HEK293 (cell line): Measurements from ENCODE around the gene PPM1F.

Experiments used
- CTCF ChIA-PET: fragments of 350-600 bp; formaldehyde crosslinking; extraction: SDS; loops from one replicate; lab custom pipeline; 2021; ENCODE audit warnings: antibody characterized with exemption; lab: Yijun Ruan, JAX
- POLR2A ChIA-PET: fragments of 300-600 bp; formaldehyde crosslinking; extraction: SDS; loops from one replicate; lab custom pipeline; 2020; ENCODE audit warnings: antibody characterized with exemption, inconsistent platforms; lab: Yijun Ruan, JAX
- H3K27ac ChIP-seq: fragments of 200-500 bp; sonication (Bioruptor generic); 2 replicates; pipeline ENCODE4 v1.5.1; 2014; ENCODE audit warnings: low read depth, low read length, control low read depth, inconsistent platforms; ENCODE audit errors: extremely low read depth
- H3K36me3 ChIP-seq, 2 experiments: fragments of 200-500 bp in 1 of 2; sonication (Bioruptor generic) in 1 of 2; 1 replicate in 1 of 2; 2 replicates in 1 of 2; pipeline ENCODE4 v1.5.1; 2014 to 2017; ENCODE audit warnings: inconsistent platforms in 2 of 2, low read length in 2 of 2; ENCODE audit not compliant: control insufficient read depth in 2 of 2, insufficient read depth in 1 of 2
- H3K4me1 ChIP-seq: fragments of 200-500 bp; sonication (Bioruptor generic); 2 replicates; pipeline ENCODE4 v1.5.1; 2014; ENCODE audit warnings: mild to moderate bottlenecking, low read length, inconsistent platforms; ENCODE audit not compliant: control insufficient read depth, insufficient read depth
- H3K4me3 ChIP-seq: 2 replicates; pipeline ENCODE4 v1.5.1; 2011; ENCODE audit warnings: low read depth, mild to moderate bottlenecking, control low read depth, low read length, moderate library complexity
- H3K9me3 ChIP-seq: fragments of 200-500 bp; sonication (Bioruptor generic); 2 replicates; pipeline ENCODE4 v1.5.1; 2014; ENCODE audit warnings: low read depth, low read length, inconsistent platforms; ENCODE audit not compliant: control insufficient read depth, insufficient read depth
- BCL11A ChIP-seq: fragments of 450-650 bp; formaldehyde crosslinking; IDR thresholded peaks from 2 replicates; pipeline ENCODE4 v1.5.1; 2016; ENCODE audit warnings: low read depth, missing biosample characterization, missing genetic modification characterization
- EGR2 ChIP-seq: fragments of 450-650 bp; formaldehyde crosslinking; IDR thresholded peaks from 2 replicates; pipeline ENCODE4 v1.5.1; 2016; ENCODE audit warnings: low read depth, missing biosample characterization, missing genetic modification characterization
- FEZF1 ChIP-seq: fragments of 450-650 bp; formaldehyde crosslinking; IDR thresholded peaks from 2 replicates; pipeline ENCODE4 v1.5.1; 2016; ENCODE audit warnings: missing biosample characterization, missing genetic modification characterization
- GLI2 ChIP-seq: fragments of 450-650 bp; formaldehyde crosslinking; IDR thresholded peaks from 2 replicates; pipeline ENCODE4; 2017; ENCODE audit warnings: missing biosample characterization, missing genetic modification characterization, low read depth, borderline replicate concordance
- SCRT2 ChIP-seq: fragments of 450-650 bp; formaldehyde crosslinking; IDR thresholded peaks from 2 replicates; pipeline ENCODE4 v1.5.1; 2016; ENCODE audit warnings: missing biosample characterization, missing genetic modification characterization
- ZFHX2 ChIP-seq: fragments of 450-650 bp; formaldehyde crosslinking; conservative IDR thresholded peaks from 2 replicates; pipeline ENCODE4 v1.5.1; 2016; ENCODE audit warnings: missing biosample characterization, missing genetic modification characterization
- ZIC2 ChIP-seq: fragments of 450-650 bp; formaldehyde crosslinking; IDR thresholded peaks from 2 replicates; pipeline ENCODE4 v1.5.1; 2016; ENCODE audit warnings: missing biosample characterization, missing genetic modification characterization
- ZNF140 ChIP-seq: fragments of 450-650 bp; formaldehyde crosslinking; IDR thresholded peaks from 2 replicates; pipeline ENCODE4 v1.5.1; 2016; ENCODE audit warnings: missing biosample characterization, missing genetic modification characterization
- ZNF223 ChIP-seq: fragments of 450-650 bp; formaldehyde crosslinking; IDR thresholded peaks from 2 replicates; pipeline ENCODE4 v1.5.1; 2016; ENCODE audit warnings: missing biosample characterization, missing genetic modification characterization
- ZNF280C ChIP-seq: fragments of 450-650 bp; formaldehyde crosslinking; IDR thresholded peaks from 2 replicates; pipeline ENCODE4 v1.5.1; 2016; ENCODE audit warnings: missing biosample characterization, missing genetic modification characterization
- ZNF280D ChIP-seq: fragments of 450-650 bp; formaldehyde crosslinking; IDR thresholded peaks from 2 replicates; pipeline ENCODE4 v1.5.1; 2016; ENCODE audit warnings: missing biosample characterization, missing genetic modification characterization
- ZNF354C ChIP-seq: fragments of 450-650 bp; formaldehyde crosslinking; IDR thresholded peaks from 2 replicates; pipeline ENCODE4 v1.5.1; 2016; ENCODE audit warnings: missing biosample characterization, missing genetic modification characterization, low read depth, borderline replicate concordance
- ZNF423 ChIP-seq: fragments of 450-650 bp; formaldehyde crosslinking; IDR thresholded peaks from 2 replicates; pipeline ENCODE4 v1.5.1; 2016; ENCODE audit warnings: missing biosample characterization, missing genetic modification characterization
- ZNF501 ChIP-seq: fragments of 450-650 bp; formaldehyde crosslinking; IDR thresholded peaks from 2 replicates; pipeline ENCODE4 v1.5.1; 2016; ENCODE audit warnings: missing biosample characterization, missing genetic modification characterization
- ZNF514 ChIP-seq: fragments of 450-650 bp; formaldehyde crosslinking; IDR thresholded peaks from 2 replicates; pipeline ENCODE4 v1.5.1; 2016; ENCODE audit warnings: missing biosample characterization, missing genetic modification characterization
- ZNF518A ChIP-seq: fragments of 450-650 bp; formaldehyde crosslinking; conservative IDR thresholded peaks from 2 replicates; pipeline ENCODE4 v1.5.1; 2016; ENCODE audit warnings: low read depth, missing biosample characterization, missing genetic modification characterization
- ZNF621 ChIP-seq: fragments of 450-650 bp; formaldehyde crosslinking; IDR thresholded peaks from 2 replicates; pipeline ENCODE4 v1.5.1; 2017; ENCODE audit warnings: missing biosample characterization, missing genetic modification characterization

PPM1F gene

DNA sequence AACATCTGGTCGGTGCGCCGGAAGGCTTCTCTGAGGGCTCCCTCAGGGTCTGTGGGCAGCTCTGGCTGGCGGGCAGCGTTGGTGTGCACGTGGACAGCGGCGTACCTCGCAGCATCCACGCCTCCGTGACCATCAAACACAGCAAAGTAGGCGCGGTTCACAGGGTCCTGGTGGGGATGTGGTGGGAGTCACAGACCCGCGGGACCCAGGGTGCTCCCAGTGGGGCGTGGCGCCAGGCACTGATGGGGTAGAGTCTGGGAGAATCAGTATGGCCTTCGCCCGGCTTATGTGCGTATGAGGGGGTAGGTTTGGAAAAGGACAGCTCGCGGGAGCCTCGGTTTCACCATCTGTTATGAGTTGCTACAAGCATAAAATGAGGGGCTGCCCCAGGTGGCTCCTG is 19.2 kb downstream of the PPM1F start:
- H3K36me3 ChIP-seq: peaks cover 0 to 81% of the 10 kb centered on the region in 2 experiments; a peak in 2 of 3 replicates
- H3K4me3 ChIP-seq: no peak overlapping the region
- no peak for TF ChIP-seq ZNF514 (tag by site-specific recombination)
- TF ChIP-seq, all 188 proteins: peak for 0
- no peaks in the 10 kb centered on the region for H3K4me1 ChIP-seq
- no peak overlapping the region for H3K27ac ChIP-seq
- ChIA-PET POLR2A (no interaction called here), CTCF (no interaction called here)
- no peaks in the 10 kb centered on the region for H3K9me3 ChIP-seq

- CTCF ChIA-PET: no interaction called here
- H3K4me3 ChIP-seq: no peak overlapping the region
- H3K4me1 ChIP-seq: no peaks in the 10 kb centered on the region
- no peaks in the 10 kb centered on the region for H3K9me3 ChIP-seq
- no peak overlapping the region for H3K27ac ChIP-seq
- TF ChIP-seq SCRT2 (tag by site-specific recombination) (no peak), ZNF354C (tag by site-specific recombination) (no peak), ZFHX2 (tag by site-specific recombination) (no peak), ZNF280D (tag by site-specific recombination) (no peak), BCL11A (tag by site-specific recombination) (no peak), GLI2 (no peak), FEZF1 (no peak), ZNF518A (tag by site-specific recombination) (no peak)
- POLR2A ChIA-PET: no interaction called here
- peaks cover 0 to 83% of the 10 kb centered on the region in 2 experiments; a peak in 2 of 3 replicates for H3K36me3 ChIP-seq
Measured at GRCh38 chr22:21932347-21932746, 20.3 kb downstream of the PPM1F start.

DNA sequence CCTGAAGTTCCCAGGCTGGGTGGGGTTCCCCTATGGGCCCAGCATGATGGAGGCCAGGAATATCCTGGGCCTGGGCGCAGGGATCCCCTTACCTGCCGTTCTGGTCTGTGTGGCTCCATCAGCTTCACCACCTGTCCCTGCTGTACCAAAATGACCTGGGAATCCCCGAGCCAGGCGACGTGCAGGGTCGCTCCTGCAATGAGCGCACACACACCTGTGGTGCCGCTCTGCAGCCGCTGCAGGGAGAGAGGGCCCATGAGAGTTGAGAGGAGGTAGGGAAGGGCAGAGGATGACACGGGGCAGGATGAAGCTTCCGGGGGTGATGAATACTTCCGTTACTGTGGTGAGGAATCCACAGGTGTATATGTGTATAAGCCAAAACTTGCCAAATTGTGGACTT is 21.6 kb downstream of the PPM1F start:
- ChIA-PET POLR2A (no interaction called here), CTCF (no interaction called here)
- no peak for TF ChIP-seq ZNF140 (tag by site-specific recombination)
- TF ChIP-seq SCRT2 (tag by site-specific recombination): peak; percentile 54; the same call in 1 of the 2 replicates
- Histone ChIP-seq H3K4me1 (no peaks in the 10 kb centered on the region), H3K9me3 (no peaks in the 10 kb centered on the region), H3K27ac (no peak overlapping the region), H3K36me3 (peaks cover 0 to 81% of the 10 kb centered on the region in 2 experiments; a peak in 2 of 3 replicates), H3K4me3 (no peak overlapping the region)

GRCh38 chr22:21929253-21929652 is 23.4 kb downstream of the PPM1F start:
- TF ChIP-seq ZNF280C (tag by site-specific recombination) (no peak), ZNF423 (tag by site-specific recombination) (no peak), ZNF501 (tag by site-specific recombination) (no peak), ZFHX2 (tag by site-specific recombination) (0 out of 2 replicates have a peak, but pooled peaks have one; percentile 9), EGR2 (tag by site-specific recombination) (peak; percentile 32; the same call in 1 of the 2 replicates), ZNF223 (tag by site-specific recombination) (no peak), ZIC2 (tag by site-specific recombination) (peak; percentile 87), ZNF621 (tag by site-specific recombination) (no peak)
- no peak overlapping the region for H3K4me3 ChIP-seq

More at GRCh38 chr22:21929253-21929652, 23.4 kb downstream of the PPM1F start:
- CTCF ChIA-PET: no interaction called here
- H3K9me3 ChIP-seq: no peaks in the 10 kb centered on the region
- H3K4me1 ChIP-seq: no peaks in the 10 kb centered on the region
- H3K36me3 ChIP-seq: peaks cover 0 to 78% of the 10 kb centered on the region in 2 experiments; a peak in 2 of 3 replicates
- POLR2A ChIA-PET: no interaction called here
- H3K27ac ChIP-seq: no peak overlapping the region
